ENCODE measurements around the gene ETV2.
"Not testable (repeated sequence)": the region's sequence is repeated elsewhere in the genome, so short reads cannot be mapped to it uniquely, and the experiment has no call there.

ETV2 gene

DNA sequence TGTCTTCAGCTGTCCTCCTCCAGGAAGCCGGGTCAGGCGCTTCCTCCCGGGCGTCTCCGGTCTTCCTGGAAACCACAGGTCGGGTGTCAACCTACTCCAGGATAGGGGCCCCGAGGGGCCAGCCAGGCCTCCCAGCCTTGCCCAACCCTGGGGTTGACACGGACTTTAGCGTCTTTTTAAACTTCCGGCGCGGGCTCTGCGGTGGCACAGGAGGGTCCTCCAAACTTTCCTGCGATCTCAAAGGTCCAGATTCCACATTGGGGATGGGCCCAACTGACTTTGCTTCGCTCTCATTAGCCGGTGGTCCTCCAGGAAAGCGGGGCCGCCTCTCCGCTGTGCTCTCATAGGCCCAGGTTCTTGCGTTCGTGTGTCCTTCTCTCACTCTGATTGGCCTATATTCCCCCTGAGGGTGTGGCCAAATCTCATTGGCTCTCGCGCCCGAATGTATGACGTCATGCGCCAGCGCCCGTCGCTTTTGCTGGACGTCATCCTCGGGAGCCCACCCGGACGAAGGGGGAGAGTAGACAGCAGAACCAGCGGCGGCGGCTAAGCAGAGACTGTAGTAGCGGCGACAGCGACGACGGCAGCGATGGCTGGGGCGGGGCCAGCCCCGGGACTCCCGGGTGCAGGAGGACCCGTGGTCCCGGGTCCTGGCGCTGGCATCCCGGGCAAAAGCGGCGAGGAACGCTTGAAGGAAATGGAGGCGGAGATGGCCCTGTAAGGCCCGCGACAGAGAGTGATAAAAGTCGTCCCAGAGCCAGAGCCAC lies 12.8 kb upstream of the ETV2 start, which contains the start of gene RBM42:
RBM42 (plus strand) TSS at position 472 of the 767 bp plus-strand sequence; CDS start at position 590, 118 bp downstream.
- DNase-seq (ENCODE audit: low spot score), result peak; percentile 97

- no peak for DNase-seq (ENCODE audit: low spot score)
Measured at GRCh38 chr19:35629332-35629633, 12.3 kb upstream of the ETV2 start.

- DNase-seq (ENCODE audit: low spot score), result no peak
Measured at GRCh38 chr19:35633727-35634440, 7.7 kb upstream of the ETV2 start.

GRCh38 chr19:35636651-35637050 lies 4.9 kb upstream of the ETV2 start:
- DNase-seq (ENCODE audit: low spot score), result no peak

DNA sequence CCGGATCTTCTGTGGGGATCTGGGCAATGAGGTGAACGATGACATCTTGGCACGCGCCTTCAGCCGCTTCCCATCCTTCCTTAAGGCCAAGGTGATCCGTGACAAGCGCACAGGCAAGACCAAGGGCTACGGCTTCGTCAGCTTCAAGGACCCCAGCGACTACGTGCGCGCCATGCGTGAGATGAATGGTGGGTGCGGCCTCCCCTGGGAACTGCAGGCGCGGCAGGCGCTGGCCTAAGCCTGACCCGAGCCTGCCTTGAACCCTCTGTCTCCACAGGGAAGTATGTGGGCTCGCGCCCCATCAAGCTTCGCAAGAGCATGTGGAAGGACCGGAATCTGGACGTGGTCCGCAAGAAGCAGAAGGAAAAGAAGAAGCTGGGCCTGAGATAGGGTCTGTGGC lies 4.4 kb upstream of the ETV2 start:
- DNase-seq (ENCODE audit: low spot score), result no peak

- DNase-seq (ENCODE audit: low spot score), result no peak
Measured at GRCh38 chr19:35639321-35639639, 2.3 kb upstream of the ETV2 start.

GRCh38 chr19:35639863-35640262 lies 1.7 kb upstream of the ETV2 start:
- no peak for DNase-seq (ENCODE audit: low spot score)

- DNase-seq (ENCODE audit: low spot score), result no peak
Measured at GRCh38 chr19:35642312-35642711, 767 bp downstream of the ETV2 start.

DNA sequence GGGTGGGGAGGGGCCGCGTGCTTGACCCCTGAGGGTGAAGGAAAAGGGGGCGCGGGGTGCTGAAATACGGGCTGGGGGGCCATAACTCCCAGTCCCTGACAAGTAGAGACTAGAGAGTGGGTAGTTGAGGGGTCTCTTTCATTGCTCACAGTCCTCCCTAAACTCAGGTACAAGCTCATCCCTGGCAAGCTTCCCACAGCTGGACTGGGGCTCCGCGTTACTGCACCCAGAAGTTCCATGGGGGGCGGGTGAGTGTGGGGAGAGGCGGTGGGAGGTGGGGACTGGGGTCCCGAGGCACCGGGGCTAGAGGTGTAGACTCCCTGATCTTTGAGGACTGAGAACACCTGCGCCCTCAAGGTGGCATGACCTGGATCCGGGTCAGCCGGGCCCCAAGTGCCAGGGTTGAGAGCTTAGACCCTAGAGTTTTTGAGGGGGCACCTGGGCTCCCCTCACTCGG lies 1.3 kb downstream of the ETV2 start:
- DNase-seq (ENCODE audit: low spot score), result no peak

GRCh38 chr19:35643255-35644205 lies 2.0 kb downstream of the ETV2 start:
- DNase-seq (ENCODE audit: low spot score), result no peak

- peak; percentile 40 for DNase-seq (ENCODE audit: low spot score)
Measured at GRCh38 chr19:35644206-35644986, 2.9 kb downstream of the ETV2 start.

GRCh38 chr19:35644987-35645679 lies 3.6 kb downstream of the ETV2 start:
- no peak for DNase-seq (ENCODE audit: low spot score)

DNA sequence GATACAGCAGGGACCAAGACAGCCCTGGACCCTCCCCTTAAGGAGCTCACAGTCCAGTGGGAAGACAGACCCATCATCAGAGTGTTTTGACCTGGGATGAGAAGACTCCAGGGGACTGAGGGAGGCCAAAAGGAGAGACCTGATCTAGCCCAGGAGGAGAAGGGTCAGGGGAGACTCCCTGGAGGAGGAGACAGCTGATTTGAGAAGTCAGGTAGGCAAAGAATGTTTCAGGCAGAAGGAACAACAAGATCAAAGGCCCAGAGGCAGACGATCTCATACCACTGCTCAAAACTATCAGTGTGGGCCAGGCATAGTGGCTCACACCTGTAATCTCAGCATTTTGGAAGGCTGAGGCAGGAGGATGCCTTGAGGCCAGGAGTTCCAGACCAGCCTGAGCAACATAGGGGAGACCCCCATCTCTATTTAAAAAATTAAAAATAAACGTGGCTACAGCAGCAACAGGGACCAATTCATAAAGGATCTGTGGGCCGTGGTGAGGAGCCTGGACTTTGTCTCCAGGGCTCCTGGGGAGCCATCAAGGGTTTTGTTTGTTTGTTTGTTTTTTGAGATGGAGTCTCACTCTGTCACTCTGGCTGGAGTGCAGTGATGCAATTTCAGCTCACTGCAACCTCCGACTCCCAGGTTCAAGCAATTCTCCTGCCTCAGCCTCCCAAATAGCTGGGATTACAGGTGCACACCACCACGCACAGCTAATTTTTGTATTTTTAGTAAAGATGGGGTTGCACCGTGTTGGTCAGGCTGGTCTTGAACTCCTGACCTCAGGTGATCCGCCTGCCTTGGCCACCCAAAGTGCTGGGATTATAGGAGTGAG lies 4.4 kb downstream of the ETV2 start:
- no peak for DNase-seq (ENCODE audit: low spot score)

DNA sequence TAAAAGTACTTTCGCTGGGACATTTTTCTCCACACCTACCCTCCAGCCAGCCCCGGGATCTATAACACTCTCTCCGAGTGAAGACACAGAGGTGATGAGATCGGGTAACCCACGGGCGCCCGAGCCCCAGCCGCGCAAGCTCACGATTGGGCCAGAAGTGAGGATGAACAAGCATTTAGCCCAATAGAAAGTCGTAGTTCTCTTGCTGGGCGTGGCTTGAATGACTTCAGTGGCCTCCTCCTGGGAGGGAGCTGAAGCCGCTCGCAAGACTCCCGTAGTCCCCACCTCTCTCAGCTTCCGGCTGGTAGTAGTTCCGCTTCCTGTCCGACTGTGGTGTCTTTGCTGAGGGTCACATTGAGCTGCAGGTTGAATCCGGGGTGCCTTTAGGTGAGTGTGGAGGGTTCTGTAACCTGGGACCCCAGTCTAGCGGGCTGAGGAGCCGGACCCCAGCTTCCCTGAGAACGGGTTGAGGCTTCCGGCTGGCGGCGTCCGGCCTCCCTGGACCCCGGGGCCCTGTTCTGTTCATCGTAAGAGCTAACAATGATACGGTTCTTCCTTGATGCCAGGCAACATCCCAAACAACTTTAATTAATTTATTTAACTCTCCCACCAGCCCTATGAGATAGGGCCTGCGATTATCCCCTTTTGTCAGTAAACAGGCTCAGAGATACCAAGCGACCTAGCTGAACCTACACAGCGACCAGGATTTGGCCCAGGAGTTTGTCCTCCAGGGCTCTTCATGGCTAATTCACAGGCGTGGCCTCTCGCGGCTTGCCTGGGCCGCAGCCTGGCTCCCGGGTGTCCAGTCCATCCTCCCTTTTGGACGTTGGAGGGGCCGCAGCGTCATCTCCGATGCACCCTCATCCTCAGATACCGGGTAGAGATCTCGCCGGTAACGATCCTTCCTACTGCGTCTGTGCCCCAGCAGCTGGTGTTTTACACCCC lies 6.7 kb downstream of the ETV2 start, which contains the start of gene COX6B1:
COX6B1 (plus strand) TSS at position 307 of the 945 bp plus-strand sequence. CDS start 2,921 bp downstream, outside the sequence.
- DNase-seq (ENCODE audit: low spot score), result peak; percentile 98

GRCh38 chr19:35650581-35650980 lies 9.0 kb downstream of the ETV2 start:
- DNase-seq (ENCODE audit: low spot score), result no peak

GRCh38 chr19:35654828-35655227 lies 13.3 kb downstream of the ETV2 start:
- DNase-seq (ENCODE audit: low spot score), result not testable (repeated sequence)

DNA sequence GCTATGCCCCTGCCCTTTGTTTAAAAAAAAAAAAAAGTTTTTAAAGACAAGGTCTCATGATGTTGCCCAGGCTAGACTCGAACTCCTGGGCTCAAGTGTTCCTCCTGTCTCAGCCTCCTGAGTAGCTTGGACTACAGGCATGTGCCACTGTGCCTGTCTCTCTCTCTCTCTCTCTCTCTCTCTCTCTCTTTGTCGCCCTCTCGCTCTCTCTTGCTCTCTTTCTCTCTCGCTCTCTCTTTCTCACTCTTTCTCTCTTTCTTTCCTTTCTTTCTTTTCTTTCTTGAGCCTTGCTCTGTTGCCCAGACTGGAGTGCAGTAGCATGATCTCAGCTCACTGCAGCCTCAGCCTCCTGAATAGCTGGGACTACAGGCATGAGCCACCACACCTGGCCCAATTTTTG lies 14.1 kb downstream of the ETV2 start:
- DNase-seq (ENCODE audit: low spot score), result no peak

- no peak for DNase-seq (ENCODE audit: low spot score)
Measured at GRCh38 chr19:35656700-35657099, 15.2 kb downstream of the ETV2 start.
